Left ventricle myocardium inferior (tissue), 1 donor: Measurements from ENCODE around the gene CUX1. TPM values are rescaled to one million over a fixed set of nuclear protein-coding genes. Genes with fewer than 3 reads are reported as not detected.
A peak's percentile ranks its signal among the peaks of the same experiment; 100 is the strongest.
"Not testable (repeated sequence)": the region's sequence is repeated elsewhere in the genome, so short reads cannot be mapped to it uniquely, and the experiment has no call there.

Source experiments
- DNase-seq: peaks from one replicate; pipeline ENCODE4 v3.0.0-alpha.2; 2020
- H3K27ac ChIP-seq: fragments of 200-600 bp; replicated peaks from 2 replicates; pipeline ENCODE4 v1.8.0; 2021
- H3K27me3 ChIP-seq: fragments of 200-600 bp; 2 replicates; pipeline ENCODE4 v1.8.0; 2021; ENCODE audit warnings: low read depth
- H3K36me3 ChIP-seq: fragments of 200-600 bp; 2 replicates; pipeline ENCODE4 v1.8.0; 2021
- H3K4me1 ChIP-seq: fragments of 200-600 bp; 2 replicates; pipeline ENCODE4 v1.8.0; 2021
- H3K4me3 ChIP-seq: fragments of 200-600 bp; 2 replicates; pipeline ENCODE4 v1.8.0; 2021; ENCODE audit warnings: mild to moderate bottlenecking, moderate library complexity
- H3K9me3 ChIP-seq: fragments of 200-600 bp; replicated peaks from 2 replicates; pipeline ENCODE4 v1.8.0; 2021
- CTCF ChIP-seq: fragments of 200-600 bp; IDR thresholded peaks from 2 replicates; pipeline ENCODE4 v1.8.0; 2021; ENCODE audit warnings: antibody characterized with exemption, mild to moderate bottlenecking, borderline replicate concordance
- intact Hi-C: fragments of 100-400 bp; cut with micrococcal nuclease; formaldehyde crosslinking; loops from one replicate; pipeline ENCODE4 v1.11.0; 2022
- total RNA-seq: library from RNA; stranded (reverse); fragmentation: NEBNext Ultra II Directional; extraction: Animal tissue kit (Norgen Biotek cat#: 25700); gene quantifications from one replicate; pipeline ENCODE4 v1.2.1, GENCODE V29; 2021
- donor health status: DM: no; HTN: yes; CAD: no; lungs with severe emphysema.

The CUX1 gene
- total RNA-seq, 1 donor from 2014 or later = 125 TPM

- Histone ChIP-seq H3K4me3 (peak overlapping the region; percentile 24), H3K9me3 (no peaks in the 10 kb centered on the region), H3K27ac (peak overlapping the region; percentile 73), H3K36me3 (no peaks in the 10 kb centered on the region), H3K27me3 (no peaks in the 10 kb centered on the region), H3K4me1 (peaks cover 56% of the 10 kb centered on the region)
- DNase-seq = no peak
- intact Hi-C loops = no loop called here
- TF ChIP-seq CTCF = no peak
Measured at GRCh38 chr7:101927802-101928201, 110.4 kb downstream of the CUX1 start.

DNA sequence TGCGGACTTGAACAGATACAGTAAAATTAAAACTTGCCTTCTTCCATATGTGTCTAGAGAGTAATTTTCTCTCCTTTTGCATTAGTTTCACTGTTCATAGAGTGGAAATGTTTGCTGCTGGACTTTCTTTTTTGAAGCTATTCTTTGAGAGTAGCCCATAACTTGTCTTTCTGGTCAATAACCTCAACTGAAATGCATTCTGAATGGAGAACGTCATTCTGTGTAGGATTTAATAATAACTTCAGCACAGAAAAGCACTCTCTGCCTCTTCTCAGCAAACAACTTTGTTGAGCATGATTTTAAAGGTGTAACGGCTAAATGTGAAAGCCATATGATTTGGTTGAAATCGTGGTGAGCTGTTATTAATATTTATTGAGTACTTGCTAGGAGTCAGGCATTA lies 111.8 kb downstream of the CUX1 start:
- DNase-seq = no peak
- Histone ChIP-seq H3K9me3 (no peaks in the 10 kb centered on the region), H3K36me3 (no peaks in the 10 kb centered on the region), H3K4me1 (peaks cover 52% of the 10 kb centered on the region), H3K27ac (peak overlapping the region; percentile 25), H3K27me3 (no peaks in the 10 kb centered on the region), H3K4me3 (no peak overlapping the region)
- intact Hi-C loops = no loop called here
- TF ChIP-seq CTCF = no peak

GRCh38 chr7:101929911-101930310 lies 112.5 kb downstream of the CUX1 start:
- H3K27me3 ChIP-seq, DNase-seq, H3K36me3 ChIP-seq, intact Hi-C loops, H3K9me3 ChIP-seq, H3K4me3 ChIP-seq: not testable (repeated sequence)
- Histone ChIP-seq H3K27ac (peak overlapping the region; percentile 25), H3K4me1 (peaks cover 54% of the 10 kb centered on the region)

GRCh38 chr7:101932083-101932482 lies 114.7 kb downstream of the CUX1 start:
- Histone ChIP-seq H3K27ac (no peak overlapping the region), H3K4me1 (peaks cover 67% of the 10 kb centered on the region), H3K9me3 (no peaks in the 10 kb centered on the region), H3K36me3 (no peaks in the 10 kb centered on the region), H3K4me3 (no peak overlapping the region), H3K27me3 (no peaks in the 10 kb centered on the region)
- no peak for TF ChIP-seq CTCF
- no peak for DNase-seq
- intact Hi-C loops = no loop called here

DNA sequence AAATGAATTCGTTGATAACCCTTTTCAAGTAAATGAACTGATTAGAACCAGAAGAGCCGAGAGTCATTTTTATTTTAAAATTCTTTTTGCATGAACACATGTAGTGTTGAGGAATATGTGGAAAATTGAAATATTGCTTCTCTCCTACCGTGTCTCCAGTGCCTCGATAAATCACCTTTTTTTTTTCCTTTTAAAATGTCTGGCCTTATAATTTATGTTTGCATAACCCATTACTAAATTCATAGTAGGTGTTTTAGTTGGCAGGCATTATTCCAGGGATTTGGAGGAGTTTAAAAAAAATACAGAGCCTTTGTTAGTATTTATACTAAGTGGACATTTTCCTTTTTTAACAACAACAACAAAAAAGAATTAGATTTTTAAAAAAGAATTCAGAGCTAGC lies 115.6 kb downstream of the CUX1 start:
- Histone ChIP-seq H3K9me3 (no peaks in the 10 kb centered on the region), H3K27ac (no peak overlapping the region), H3K36me3 (no peaks in the 10 kb centered on the region), H3K27me3 (no peaks in the 10 kb centered on the region), H3K4me1 (peaks cover 69% of the 10 kb centered on the region), H3K4me3 (no peak overlapping the region)
- no peak for TF ChIP-seq CTCF
- DNase-seq = no peak
- intact Hi-C loops = no loop called here

DNA sequence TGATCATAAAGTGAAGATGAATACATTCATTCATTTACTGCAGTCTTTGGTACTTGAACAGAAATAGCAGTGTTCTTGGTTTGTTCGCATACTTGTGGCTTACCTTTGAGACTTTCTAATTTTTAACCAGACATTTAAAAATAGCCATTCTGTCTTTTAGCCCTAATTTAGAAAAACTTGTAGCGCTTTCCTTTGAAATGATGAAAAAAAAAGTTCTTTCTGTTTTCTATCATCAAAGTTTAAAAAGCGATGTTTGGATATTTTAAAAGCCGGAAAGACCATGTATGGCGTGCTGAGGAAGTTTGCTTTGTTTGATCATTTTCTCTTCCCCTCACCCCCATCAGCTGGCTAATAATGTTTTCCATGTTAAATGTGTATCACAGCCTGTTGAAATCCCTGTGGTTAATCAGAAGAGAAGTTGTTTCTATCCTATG lies 116.3 kb downstream of the CUX1 start:
- no peak overlapping the region for H3K4me3 ChIP-seq
- H3K36me3 ChIP-seq = no peaks in the 10 kb centered on the region
- H3K27me3 ChIP-seq = no peaks in the 10 kb centered on the region
- intact Hi-C loops = no loop called here
- no peak for TF ChIP-seq CTCF
- no peaks in the 10 kb centered on the region for H3K9me3 ChIP-seq
- H3K27ac ChIP-seq = peak overlapping the region; percentile 90
- peaks cover 67% of the 10 kb centered on the region for H3K4me1 ChIP-seq
- DNase-seq = no peak
